Measurements from ENCODE around the gene ZNF20. TPM values are rescaled to one million over a fixed set of nuclear protein-coding genes. Genes with fewer than 3 reads are reported as not detected.

Gene ZNF20
- total and polyA plus RNA-seq, 2 donors (not counting 1 experiment from before 2014, with no cell fraction given), result 1.6 to 10.6 TPM

- H3K36me3 ChIP-seq (replicated peaks in 1 of 2; ENCODE audit: control extremely low read depth in 1 of 2, control insufficient read depth in 1 of 2, extremely low read depth in 1 of 2, insufficient read depth in 2 of 2, low read length in 1 of 2), result no peaks in the 10 kb centered on the region
- H4K20me1 ChIP-seq (ENCODE audit: control insufficient read depth, insufficient read depth, low read length, poor library complexity, severe bottlenecking), result no peaks in the 10 kb centered on the region
- peaks cover 13% of the 10 kb centered on the region for H3K4me1 Mint-ChIP-seq
- DNase-seq (peak; percentile 51), ATAC-seq (ENCODE audit: low read depth) (peak; percentile 88)
- CTCF ChIA-PET, result interaction anchor here (0.9 to 1.6 kb wide), 4 partner anchors 10 to 232 kb away, joined by 3 to 5 read pairs (median 4); partner anchors contain the start of genes ZNF20 and ZNF763
- H3K9me3 Mint-ChIP-seq (ENCODE audit: insufficient read depth), result no peaks in the 10 kb centered on the region
- H3K9me3 ChIP-seq (ENCODE audit: control extremely low read depth in 1 of 3, control insufficient read depth in 2 of 3, insufficient read depth in 1 of 3, low read length in 2 of 3), result peaks cover 0 to 4% (median 0%) of the 10 kb centered on the region in 3 donors
- H3K27me3 ChIP-seq (replicated peaks in 1 of 4; ENCODE audit: control extremely low read depth in 1 of 4, control insufficient read depth in 3 of 4, insufficient read depth in 4 of 4, low read length in 3 of 4), result no peaks in the 10 kb centered on the region
- peak within 1 kb of the TSS; percentile 44 to 95 (median 83) for H3K4me3 ChIP-seq (ENCODE audit: control extremely low read depth in 1 of 5, extremely low read depth in 1 of 5, insufficient read depth in 1 of 5, low read depth in 2 of 5, low read length in 4 of 5)
- H3K27me3 Mint-ChIP-seq, result no peaks in the 10 kb centered on the region
- peak within 1 kb of the TSS; percentile 94 for H3K4me2 ChIP-seq (replicated peaks; ENCODE audit: low read depth, low read length, poor library complexity, severe bottlenecking)
- H3K27ac Mint-ChIP-seq, result peak within 1 kb of the TSS; percentile 80
- POLR2A ChIA-PET, result interaction anchor here (1.0 to 1.2 kb wide), 2 partner anchors 13 to 16 kb away, joined by 3 read pairs; partner anchors contain the start of gene ZNF20
- TF ChIP-seq CTCF (IDR thresholded peaks at IDR 0.05) (no peak), EZH2 (IDR thresholded peaks at IDR 0.05; ENCODE audit: borderline replicate concordance, insufficient read depth, low read depth, low read length, poor library complexity, severe bottlenecking) (no peak)
- peak within 1 kb of the TSS; percentile 54 to 72 for H3K27ac ChIP-seq (ENCODE audit: low read length in 2 of 2)
- H2AFZ ChIP-seq (ENCODE audit: insufficient read depth, low read depth, low read length, poor library complexity, severe bottlenecking), result peak within 1 kb of the TSS; percentile 95
- H3K79me2 ChIP-seq (ENCODE audit: control insufficient read depth, insufficient read depth, low read length), result peaks cover 28% of the 10 kb centered on the region
- H3K4me1 ChIP-seq (ENCODE audit: control insufficient read depth in 2 of 2, insufficient read depth in 2 of 2, low read length in 2 of 2), result peaks cover 7 to 11% of the 10 kb centered on the region in 2 donors
- under 1% methylated on average over 55 of the region's 58 CpGs for WGBS (ENCODE audit: insufficient coverage)
- H3K4me3 Mint-ChIP-seq, result peak within 1 kb of the TSS; percentile 95
- peak within 1 kb of the TSS; percentile 86 for H3K9ac ChIP-seq (ENCODE audit: low read length)
- intact Hi-C loops (cut with micrococcal nuclease), result no loop called here
Measured at GRCh38 chr19:12156223-12157058, 16.3 kb upstream of the ZNF20 start, which contains the start of gene ZNF625. Gene ZNF625 (minus strand): TSS chr19:12156734. CDS start chr19:12156558, 176 bp downstream.
